A549 (cell line): ENCODE results near the gene FTSJ1. TPM values are rescaled to one million over a fixed set of nuclear protein-coding genes. Genes with fewer than 3 reads are reported as not detected.

Experiments
- ATAC-seq, 2 experiments: fragments of 200-7000 bp in 1 of 2; fragments of >200 bp in 1 of 2; cut with Nextera tagmentation in 1 of 2; cut with Tn5 transposase in 1 of 2; 3 replicates each; pipeline versions ENCODE4 v1.8.0 to v1.9.1; 2018 to 2020; ENCODE audit warnings: mild to moderate bottlenecking in 1 of 2, moderate library complexity in 1 of 2
- CTCF ChIA-PET: fragments of 300-600 bp; sonication (Branson Sonifier 250); formaldehyde crosslinking; extraction: SDS; loops from one replicate; lab custom pipeline; 2021; ENCODE audit warnings: antibody characterized with exemption, inconsistent platforms; lab: Yijun Ruan, JAX
- POLR2A ChIA-PET: fragments of 350-600 bp; formaldehyde crosslinking; extraction: SDS; loops from one replicate; lab custom pipeline; 2021; ENCODE audit warnings: antibody characterized with exemption, inconsistent platforms; lab: Yijun Ruan, JAX
- DNase-seq, 2 experiments: peaks; one replicate each; pipeline versions ENCODE4 v3.0.0 to v3.0.0-alpha.2; 2011 to 2016; ENCODE audit warnings: low read depth in 1 of 2, low spot score in 1 of 2
- FAIRE-seq: peaks from 2 replicates; lab custom pipeline; 2011; peaks lifted over from hg19 to GRCh38; lab: Jason Lieb, UNC
- H3K27ac ChIP-seq, 2 experiments: fragments of >200 bp; sonication (Bioruptor Twin); formaldehyde crosslinking; 3 replicates each; pipeline ENCODE4 v1.5.1; 2016 to 2017
- H3K4me1 ChIP-seq: fragments of >200 bp; sonication (Bioruptor Twin); formaldehyde crosslinking; 3 replicates; pipeline ENCODE4 v1.6.1; 2016
- H3K4me2 ChIP-seq: fragments of >200 bp; sonication (Bioruptor Twin); formaldehyde crosslinking; 3 replicates; pipeline ENCODE4 v1.6.1; 2016
- H3K4me3 ChIP-seq: fragments of >200 bp; sonication (Bioruptor Twin); formaldehyde crosslinking; 3 replicates; pipeline ENCODE4 v1.5.1; 2016
- H3K9me3 ChIP-seq: fragments of >200 bp; sonication (Bioruptor Twin); formaldehyde crosslinking; 3 replicates; pipeline ENCODE4 v1.6.1; 2016
- ATOH8 ChIP-seq: fragments of 250-450 bp; sonication (Bioruptor Pico); IDR thresholded peaks from 2 replicates; pipeline ENCODE4 v1.5.0; 2020; ENCODE audit warnings: low read depth, mild to moderate bottlenecking, moderate library complexity
- BHLHE40 ChIP-seq: IDR thresholded peaks from 2 replicates; pipeline ENCODE4 v1.6.1; 2012; ENCODE audit warnings: low read depth, low read length, inconsistent platforms
- CBX2 ChIP-seq: fragments of 200-600 bp; sonication (generic); IDR thresholded peaks from 2 replicates; pipeline ENCODE4 v1.6.1; 2016; ENCODE audit warnings: low read depth, mild to moderate bottlenecking, borderline replicate concordance
- CEBPB ChIP-seq, 2 experiments: fragments of >200 bp in 1 of 2; sonication (Bioruptor Twin) in 1 of 2; formaldehyde crosslinking in 1 of 2; IDR thresholded peaks; 2 replicates each; pipeline ENCODE4 v1.6.1; 2012 to 2016
- CHD4 ChIP-seq: fragments of 200-600 bp; sonication (generic); IDR thresholded peaks from 2 replicates; pipeline ENCODE4 v1.6.1; 2016; ENCODE audit warnings: antibody characterized with exemption, mild to moderate bottlenecking, borderline replicate concordance
- CTCF ChIP-seq: fragments of >200 bp; sonication (Bioruptor Twin); formaldehyde crosslinking; IDR thresholded peaks from 3 replicates; pipeline ENCODE4 v1.5.1; 2016
- E2F6 ChIP-seq: IDR thresholded peaks from 2 replicates; pipeline ENCODE4 v1.6.1; 2012; ENCODE audit warnings: low read depth, borderline replicate concordance
- EHF ChIP-seq: fragments of 250-450 bp; sonication (Bioruptor Pico); IDR thresholded peaks from 2 replicates; pipeline ENCODE4 v1.5.0; 2020; ENCODE audit warnings: mild to moderate bottlenecking
- ELK1 ChIP-seq: fragments of 150-350 bp; IDR thresholded peaks from 2 replicates; pipeline ENCODE4 v1.6.1; 2014; ENCODE audit warnings: low read depth, mild to moderate bottlenecking, low read length
- ESRRA ChIP-seq: fragments of 150-350 bp; IDR thresholded peaks from 2 replicates; pipeline ENCODE4 v1.6.1; 2014; ENCODE audit warnings: mild to moderate bottlenecking, low read length, borderline replicate concordance
- FOSL2 ChIP-seq, 2 experiments: fragments of 450-650 bp in 1 of 2; fragments of >200 bp in 1 of 2; sonication (Bioruptor Twin) in 1 of 2; formaldehyde crosslinking; IDR thresholded peaks; 2 replicates each; pipeline versions ENCODE4 v1.5.0 to v1.6.1; 2016 to 2020; ENCODE audit warnings: mild to moderate bottlenecking in 1 of 2, moderate library complexity in 1 of 2
- FOXS1 ChIP-seq: fragments of 250-450 bp; sonication (Bioruptor Pico); IDR thresholded peaks from 2 replicates; pipeline ENCODE4 v1.5.0; 2020; ENCODE audit warnings: mild to moderate bottlenecking, moderate library complexity
- GATA3 ChIP-seq: IDR thresholded peaks from 2 replicates; pipeline ENCODE4 v1.6.1; 2012; ENCODE audit warnings: borderline replicate concordance
- HES2 ChIP-seq: fragments of >200 bp; sonication (Bioruptor Twin); formaldehyde crosslinking; IDR thresholded peaks from 2 replicates; pipeline ENCODE4 v1.6.1; 2016
- HMGXB4 ChIP-seq: fragments of 250-450 bp; sonication (Bioruptor Pico); IDR thresholded peaks from 2 replicates; pipeline ENCODE4 v1.5.0; 2021; ENCODE audit warnings: mild to moderate bottlenecking, moderate library complexity, borderline replicate concordance
- HOXA7 ChIP-seq: fragments of 250-450 bp; sonication (Bioruptor Pico); IDR thresholded peaks from 2 replicates; pipeline ENCODE4 v1.5.0; 2020; ENCODE audit warnings: mild to moderate bottlenecking, moderate library complexity
- HOXB5 ChIP-seq: fragments of 250-450 bp; sonication (Bioruptor Pico); IDR thresholded peaks from 2 replicates; pipeline ENCODE4 v1.5.0; 2020; ENCODE audit warnings: mild to moderate bottlenecking, moderate library complexity
- NPAS2 ChIP-seq: fragments of 250-450 bp; sonication (Bioruptor Pico); IDR thresholded peaks from 2 replicates; pipeline ENCODE4 v1.8.0; 2022; ENCODE audit warnings: mild to moderate bottlenecking, moderate library complexity, borderline replicate concordance
- PBX3 ChIP-seq: IDR thresholded peaks from 2 replicates; pipeline ENCODE4 v1.6.1; 2012
- POLR2A ChIP-seq: IDR thresholded peaks from 2 replicates; pipeline ENCODE4 v1.6.1; 2012; ENCODE audit warnings: mild to moderate bottlenecking, low read length
- RCOR1 ChIP-seq: fragments of 150-350 bp; IDR thresholded peaks from 2 replicates; pipeline ENCODE4 v1.6.1; 2014; ENCODE audit warnings: antibody characterized with exemption, low read length, low read depth
- RNF2 ChIP-seq: fragments of 200-600 bp; sonication (generic); IDR thresholded peaks from 2 replicates; pipeline ENCODE4 v1.6.1; 2016; ENCODE audit warnings: low read depth, mild to moderate bottlenecking, antibody characterized with exemption, moderate library complexity, borderline replicate concordance
- SREBF2 ChIP-seq: fragments of 450-650 bp; IDR thresholded peaks from 2 replicates; pipeline ENCODE4 v1.6.1; 2014; ENCODE audit warnings: mild to moderate bottlenecking, moderate library complexity
- TFCP2L1 ChIP-seq: fragments of 250-450 bp; sonication (Bioruptor Pico); IDR thresholded peaks from 2 replicates; pipeline ENCODE4 v1.5.0; 2021; ENCODE audit warnings: mild to moderate bottlenecking
- TP53 ChIP-seq: fragments of 250-450 bp; sonication (Bioruptor Pico); IDR thresholded peaks from 2 replicates; pipeline ENCODE4 v1.5.0; 2021; ENCODE audit warnings: mild to moderate bottlenecking, moderate library complexity
- ZC3H11A ChIP-seq: fragments of 450-650 bp; IDR thresholded peaks from 2 replicates; pipeline ENCODE4 v1.6.1; 2014; ENCODE audit warnings: antibody characterized with exemption, mild to moderate bottlenecking
- ZFP36 ChIP-seq: fragments of 450-650 bp; IDR thresholded peaks from 2 replicates; pipeline ENCODE4 v1.6.1; 2014; ENCODE audit warnings: borderline replicate concordance; ENCODE audit not compliant: partially characterized antibody
- WGBS: methylation state at CpG from one replicate; pipeline ENCODE4 v1.1.6; 2017; ENCODE audit errors: missing lambda C conversion rate; 5-methylcytosine and 5-hydroxymethylcytosine counted together
- polyA plus RNA-seq, 4 experiments: library from polyadenylated mRNA; depleted of rRNA in 3 of 4; stranded (reverse); fragments of >200 nt; fragmentation: RNase III in 1 of 4; extraction: RNeasy Plus Mini Kit Qiagen cat#74134 plus additional on column Dnase treatment in 1 of 4; gene quantifications; 2 replicates in 3 of 4; 3 replicates in 1 of 4; pipeline ENCODE4 v1.2.3, GENCODE V29; 2011 to 2017

The FTSJ1 gene
- polyA plus RNA-seq, 2 of the 4 experiments (the other 2 are of a cell fraction): 37.1 to 71.2 TPM

- ChIA-PET POLR2A (no interaction called here), CTCF (no interaction called here)
- no peak for ATAC-seq
- DNase-seq: no peak
- Histone ChIP-seq H3K4me1 (peaks cover 11% of the 10 kb centered on the region; the same call in 2 of the 3 replicates), H3K4me3 (no peak overlapping the region), H3K9me3 (no peaks in the 10 kb centered on the region), H3K27ac (peak overlapping the region; percentile 44 to 70; a peak in 2 of 6 replicates), H3K4me2 (peak overlapping the region; percentile 32; the same call in 1 of the 3 replicates)
- TF ChIP-seq EHF (CRISPR knock-in tag) (no peak), GATA3 (no peak), CBX2 (no peak), RNF2 (no peak), NPAS2 (no peak), CHD4 (no peak), ATOH8 (no peak), HOXA7 (no peak), ESRRA (no peak), TP53 (no peak), ZC3H11A (no peak), CEBPB (IDR thresholded peaks at IDR 0.05) (no peak), ELK1 (no peak), PBX3 (no peak), BHLHE40 (no peak), FOSL2 (IDR thresholded peaks at IDR 0.05) (no peak), FOSL2 (CRISPR knock-in tag; IDR thresholded peaks at IDR 0.05) (no peak), HES2 (no peak)
- FAIRE-seq: peak; percentile 61
- 79% methylated on average over 9 of the region's 9 CpGs for WGBS
These were observed 15.8 kb downstream of the FTSJ1 start for GRCh38 chrX:48491809-48492208.

- DNase-seq (no peak), FAIRE-seq (peak; percentile 89), ATAC-seq (peak in 1 of 2 experiments; percentile 48; a peak in 3 of 6 replicates)
- Histone ChIP-seq H3K4me2 (peak overlapping the region; percentile 32; the same call in 1 of the 3 replicates), H3K4me3 (no peak overlapping the region), H3K9me3 (no peaks in the 10 kb centered on the region), H3K4me1 (peaks cover 11% of the 10 kb centered on the region; the same call in 2 of the 3 replicates), H3K27ac (peak overlapping the region; percentile 44 to 70; a peak in 3 of 6 replicates)
- TF ChIP-seq POLR2A: no peak
- TF ChIP-seq CTCF: no peak
- no peak for TF ChIP-seq TFCP2L1 (CRISPR knock-in tag)
- no peak for TF ChIP-seq HOXB5 (CRISPR knock-in tag)
- TF ChIP-seq RNF2: no peak
- no peak for TF ChIP-seq EHF (CRISPR knock-in tag)
- TF ChIP-seq NPAS2: no peak
- no peak for TF ChIP-seq SREBF2
- TF ChIP-seq E2F6: no peak
- TF ChIP-seq HMGXB4 (CRISPR knock-in tag): no peak
- TF ChIP-seq ZFP36: no peak
- no peak for TF ChIP-seq FOXS1 (CRISPR knock-in tag)
- no peak for TF ChIP-seq BHLHE40
- no peak for TF ChIP-seq RCOR1
- TF ChIP-seq ZC3H11A: no peak
- ChIA-PET CTCF (interaction anchor here (1.0 kb wide), 1 partner anchor 410 kb away, joined by 3 read pairs; no protein-coding TSS in a partner anchor), POLR2A (no interaction called here)
- 33% methylated on average over 4 of the region's 7 CpGs for WGBS
These were observed 16.4 kb downstream of the FTSJ1 start for GRCh38 chrX:48492293-48492910.
